GM21786 (cell line): Measurements from ENCODE around the gene ELFN1.

Experiments used
- ATAC-seq: cut with Tn5 transposase; IDR thresholded peaks from one replicate; pipeline ENCODE4 v1.9.1; 2021; ENCODE audit not compliant: unreplicated experiment

ELFN1 gene

GRCh38 chr7:1693419-1693990 lies 23.4 kb downstream of the ELFN1 start:
- ATAC-seq = no peak

GRCh38 chr7:1693991-1694524 lies 24.0 kb downstream of the ELFN1 start:
- ATAC-seq = no peak

- no peak for ATAC-seq
Measured at GRCh38 chr7:1694611-1695511, 24.8 kb downstream of the ELFN1 start.

- no peak for ATAC-seq
Measured at GRCh38 chr7:1695800-1696454, 25.9 kb downstream of the ELFN1 start.

- ATAC-seq = no peak
Measured at GRCh38 chr7:1696671-1697498, 26.8 kb downstream of the ELFN1 start.

GRCh38 chr7:1697499-1698125 lies 27.5 kb downstream of the ELFN1 start:
- no peak for ATAC-seq

- ATAC-seq = no peak
Measured at GRCh38 chr7:1698201-1698600, 28.1 kb downstream of the ELFN1 start.

- ATAC-seq = no peak
Measured at GRCh38 chr7:1698951-1699350, 28.9 kb downstream of the ELFN1 start.

GRCh38 chr7:1700086-1700485 lies 30.0 kb downstream of the ELFN1 start:
- no peak for ATAC-seq

- ATAC-seq = no peak
Measured at GRCh38 chr7:1700536-1701333, 30.7 kb downstream of the ELFN1 start.

GRCh38 chr7:1702652-1703051 lies 32.6 kb downstream of the ELFN1 start:
- no peak for ATAC-seq

- ATAC-seq = no peak
Measured at GRCh38 chr7:1703441-1703840, 33.4 kb downstream of the ELFN1 start.

- no peak for ATAC-seq
Measured at GRCh38 chr7:1703871-1704810, 34.1 kb downstream of the ELFN1 start.

- ATAC-seq = no peak
Measured at GRCh38 chr7:1704811-1705738, 35.0 kb downstream of the ELFN1 start.

- no peak for ATAC-seq
Measured at GRCh38 chr7:1705856-1706255, 35.8 kb downstream of the ELFN1 start.

- ATAC-seq = no peak
Measured at GRCh38 chr7:1706381-1706720, 36.3 kb downstream of the ELFN1 start.
